ENCODE results near the gene PKNOX1. TPM values are rescaled to one million over a fixed set of nuclear protein-coding genes. Genes with fewer than 3 reads are reported as not detected.
"Not testable (repeated sequence)": the region's sequence is repeated elsewhere in the genome, so short reads cannot be mapped to it uniquely, and the experiment has no call there.

Gene PKNOX1
- total RNA-seq, 1 donor from 2014 or later, result 9.4 TPM

GRCh38 chr21:43053112-43053511, 78.8 kb downstream of the PKNOX1 start:
- DNase-seq, result not testable (repeated sequence)

GRCh38 chr21:43062955-43063664, 88.7 kb downstream of the PKNOX1 start:
- DNase-seq, result not testable (repeated sequence)

DNA sequence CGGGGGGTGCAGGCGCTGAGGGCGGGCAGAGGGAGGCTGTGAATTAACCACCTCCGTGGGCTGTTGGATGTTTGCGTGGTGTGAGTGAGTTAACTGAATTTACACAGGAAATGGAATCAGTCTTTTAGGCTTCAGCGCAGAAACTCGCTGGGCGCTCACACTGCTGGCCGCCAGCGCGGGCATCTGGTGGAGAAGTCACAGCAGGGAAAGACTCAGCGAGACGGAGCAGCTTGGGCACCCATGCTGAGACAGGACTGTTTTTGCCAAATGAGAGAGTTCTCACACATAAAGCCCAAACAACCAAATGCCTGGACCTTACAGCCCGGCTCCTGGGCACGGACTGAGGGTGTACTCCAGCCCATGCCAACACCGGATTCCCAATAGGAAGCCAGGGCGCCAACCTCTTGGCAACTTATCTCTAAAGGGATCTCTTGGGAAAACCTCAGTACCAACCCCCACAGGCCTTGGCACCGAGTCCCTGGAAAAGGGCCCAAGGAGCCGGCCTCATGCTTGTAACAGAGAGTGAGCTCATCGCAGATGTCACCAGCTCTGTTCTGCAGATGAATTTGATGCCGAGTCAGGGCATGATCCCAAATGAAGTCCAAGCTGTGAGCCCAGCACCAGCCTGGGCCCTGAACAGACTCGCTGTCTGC, 90.0 kb downstream of the PKNOX1 start:
- DNase-seq, result not testable (repeated sequence)

GRCh38 chr21:43065991-43066390, 91.6 kb downstream of the PKNOX1 start:
- not testable (repeated sequence) for DNase-seq

- not testable (repeated sequence) for DNase-seq
These were observed 92.3 kb downstream of the PKNOX1 start for GRCh38 chr21:43066690-43067089.

DNA sequence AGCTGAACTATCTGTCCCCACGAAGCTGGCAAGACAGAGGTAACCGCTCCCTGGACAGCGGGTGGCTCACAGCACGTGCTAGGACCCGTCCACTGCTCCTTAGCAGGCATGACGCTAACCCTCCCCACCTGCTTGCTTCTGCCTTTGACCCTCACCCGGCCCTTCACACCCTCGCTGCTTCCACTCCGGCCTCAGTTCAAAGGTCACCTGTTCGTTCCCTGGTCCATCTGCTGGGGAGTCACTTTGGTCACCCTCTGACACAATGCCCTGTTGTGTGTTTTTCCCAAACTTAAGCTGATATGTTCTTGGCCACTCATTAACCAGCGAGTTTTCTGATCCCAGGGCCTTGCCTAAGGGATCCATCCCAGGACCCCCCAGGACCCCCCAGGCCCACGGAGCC, 93.7 kb downstream of the PKNOX1 start:
- not testable (repeated sequence) for DNase-seq

DNA sequence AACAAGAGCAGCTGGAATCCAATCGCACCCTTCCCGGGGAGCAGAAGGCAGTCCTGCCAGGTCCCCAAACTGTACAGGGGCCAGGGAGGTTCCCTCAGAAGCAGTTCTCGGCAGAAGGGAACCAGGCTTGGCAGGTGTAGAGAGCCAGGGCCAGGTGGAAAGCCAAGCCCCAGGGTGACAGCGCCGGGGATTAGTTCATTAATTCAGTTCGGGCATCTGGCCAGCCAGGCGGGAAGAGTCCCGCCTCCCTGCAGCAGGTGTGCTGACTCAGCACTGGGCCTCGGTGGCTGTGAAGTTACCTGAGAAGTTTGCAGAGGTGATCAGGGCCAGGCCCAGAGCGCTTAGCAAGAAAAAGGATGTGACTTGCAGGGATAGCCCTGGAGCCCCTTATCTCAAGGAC, 95.3 kb downstream of the PKNOX1 start:
- not testable (repeated sequence) for DNase-seq

DNA sequence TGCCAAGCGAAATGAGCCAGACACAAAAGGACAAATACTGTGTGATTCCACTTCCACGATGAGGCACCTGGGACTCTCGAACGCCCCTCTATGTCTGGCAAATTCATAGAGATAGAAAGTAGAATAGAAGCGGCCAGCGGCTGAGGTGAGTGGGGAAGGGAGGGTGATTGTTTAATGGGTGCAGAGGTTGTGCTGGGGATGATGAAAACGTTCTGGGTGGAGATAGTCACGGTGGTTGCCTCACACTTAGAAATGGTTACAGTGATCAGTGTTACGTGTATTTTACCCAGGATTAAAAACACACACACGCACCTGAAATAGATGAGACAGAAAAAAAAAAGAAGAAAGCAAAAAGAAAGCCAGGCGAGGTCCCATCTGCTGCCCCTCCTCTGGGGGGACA, 98.4 kb downstream of the PKNOX1 start:
- DNase-seq, result not testable (repeated sequence)

DNA sequence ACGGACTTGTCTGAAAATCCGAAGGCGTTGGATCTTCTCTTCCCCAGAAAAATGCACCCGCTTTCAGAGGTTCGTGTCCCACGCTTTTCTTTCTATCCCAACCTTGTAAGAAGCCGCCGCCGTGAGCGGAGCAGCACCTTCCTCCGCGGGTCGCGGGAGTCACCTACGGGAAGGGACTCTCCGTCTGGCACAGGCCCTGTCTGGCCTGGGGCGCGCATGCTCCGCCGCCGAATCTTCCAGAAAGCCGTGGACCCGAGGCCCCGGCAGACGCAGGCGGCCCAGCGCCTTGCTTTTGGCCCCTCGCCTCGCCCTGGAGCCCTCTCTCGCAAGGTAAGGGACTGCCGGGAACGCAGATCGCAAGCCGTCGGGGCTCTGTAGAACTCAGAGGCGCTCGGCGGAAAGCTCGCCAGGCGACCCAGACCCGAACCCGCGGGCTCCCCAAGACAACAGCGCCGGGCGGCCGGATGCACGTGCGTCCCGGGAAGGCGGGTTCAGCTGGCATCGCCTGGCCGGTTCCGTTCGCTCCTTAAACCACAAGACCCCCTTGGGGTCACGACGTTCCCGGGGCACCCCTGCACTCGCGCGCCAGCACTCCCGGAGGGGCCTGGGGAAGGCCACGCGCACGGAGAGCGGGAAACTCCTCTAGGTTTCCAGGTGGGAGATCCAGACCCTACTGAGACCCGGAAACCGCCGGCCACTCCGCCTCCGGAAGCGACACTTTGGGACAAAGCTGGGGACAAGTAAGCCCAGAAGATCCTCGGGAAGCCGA, 100.2 kb downstream of the PKNOX1 start:
- DNase-seq, result not testable (repeated sequence)

- not testable (repeated sequence) for DNase-seq
These were observed 101.0 kb downstream of the PKNOX1 start, which contains the start of gene CBS for GRCh38 chr21:43075170-43076022. Gene CBS (minus strand): TSS chr21:43075835. CDS start chr21:43072193, 3,642 bp downstream.

GRCh38 chr21:43076023-43076637, 101.8 kb downstream of the PKNOX1 start:
- not testable (repeated sequence) for DNase-seq

- not testable (repeated sequence) for DNase-seq
These were observed 102.3 kb downstream of the PKNOX1 start for GRCh38 chr21:43076643-43077042.

- not testable (repeated sequence) for DNase-seq
These were observed 108.4 kb downstream of the PKNOX1 start for GRCh38 chr21:43082587-43083300.

Small RNA genes lying within 50 kb of the gene (small RNA-seq; reads per million reads assigned to genes)
- gene MIR5692B (ENCODE audit: low replicate concordance), result not detected

Other genes starting within 250 kb of the PKNOX1 start
- gene WDR4, start 95.0 kb upstream of the PKNOX1 start, total RNA-seq, result 13.7 TPM
- gene NDUFV3, start 81.3 kb upstream of the PKNOX1 start, total RNA-seq, result 57.1 TPM
- gene ERVH48-1, start 48.9 kb upstream of the PKNOX1 start, total RNA-seq, result not detected
- gene CBS, start 101.3 kb downstream of the PKNOX1 start, total RNA-seq, result 6.2 TPM
- 33.4 TPM for gene U2AF1, start 133.0 kb downstream of the PKNOX1 start, total RNA-seq
- not detected for gene CRYAA, start 194.4 kb downstream of the PKNOX1 start, total RNA-seq